ENCODE measurements around the gene SLC35B1. TPM values are rescaled to one million over a fixed set of nuclear protein-coding genes. Genes with fewer than 3 reads are reported as not detected.
"Not testable (repeated sequence)": the region's sequence is repeated elsewhere in the genome, so short reads cannot be mapped to it uniquely, and the experiment has no call there.

The SLC35B1 gene
- total RNA-seq, 1 donor from 2014 or later, result 55.5 TPM

- no peak for DNase-seq (ENCODE audit: low spot score)
These were observed 27.0 kb upstream of the SLC35B1 start for GRCh38 chr17:49734515-49735490.

DNA sequence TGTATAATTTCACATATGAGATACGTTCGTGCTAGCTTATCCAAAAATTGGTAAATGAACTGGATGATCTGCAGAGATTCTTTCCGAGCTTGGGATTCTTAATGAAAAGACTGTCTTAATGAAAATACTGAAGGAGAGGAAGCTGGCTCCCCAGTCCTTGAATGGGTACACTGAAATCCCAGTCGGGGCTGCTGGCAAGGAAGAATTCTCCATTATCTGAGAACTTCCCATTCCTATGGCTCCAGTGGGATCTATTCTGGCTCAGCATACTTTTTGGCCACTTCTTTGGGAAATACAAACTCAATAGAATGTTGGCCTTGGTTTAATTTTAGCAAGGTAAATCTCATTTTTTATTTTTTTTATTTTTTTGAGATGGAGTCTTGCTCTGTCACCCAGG is 23.7 kb upstream of the SLC35B1 start:
- DNase-seq (ENCODE audit: low spot score), result no peak

DNA sequence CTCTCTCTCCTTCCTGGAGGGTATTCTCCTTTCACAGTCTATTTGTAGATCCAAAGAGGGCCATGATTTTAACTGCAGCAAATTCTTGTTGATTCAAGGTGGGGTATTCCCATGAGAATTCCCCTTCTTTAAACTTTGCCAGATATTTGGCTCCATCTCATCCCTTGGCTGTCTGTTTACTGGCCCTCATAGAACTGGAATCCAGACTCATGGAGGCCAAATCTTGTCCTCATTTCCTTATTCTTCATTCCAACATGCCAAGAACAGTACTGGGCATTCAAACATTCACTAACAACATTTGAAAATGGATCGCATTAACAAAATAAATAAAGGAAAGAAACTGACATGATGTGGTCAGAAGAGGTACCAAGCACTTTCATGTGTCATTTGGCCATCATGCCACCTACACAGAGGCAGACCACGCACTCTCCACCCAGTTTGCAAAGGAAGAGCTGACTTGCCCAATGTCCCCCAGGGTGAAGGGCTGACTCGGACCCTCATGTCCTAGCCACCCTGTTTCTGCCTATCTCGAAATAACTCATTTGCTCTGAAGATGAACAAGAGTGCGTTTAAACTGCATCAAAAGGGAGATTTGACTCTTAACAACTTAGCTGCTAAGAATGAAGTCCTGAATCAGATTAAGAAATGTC is 23.1 kb upstream of the SLC35B1 start:
- DNase-seq (ENCODE audit: low spot score), result no peak

DNA sequence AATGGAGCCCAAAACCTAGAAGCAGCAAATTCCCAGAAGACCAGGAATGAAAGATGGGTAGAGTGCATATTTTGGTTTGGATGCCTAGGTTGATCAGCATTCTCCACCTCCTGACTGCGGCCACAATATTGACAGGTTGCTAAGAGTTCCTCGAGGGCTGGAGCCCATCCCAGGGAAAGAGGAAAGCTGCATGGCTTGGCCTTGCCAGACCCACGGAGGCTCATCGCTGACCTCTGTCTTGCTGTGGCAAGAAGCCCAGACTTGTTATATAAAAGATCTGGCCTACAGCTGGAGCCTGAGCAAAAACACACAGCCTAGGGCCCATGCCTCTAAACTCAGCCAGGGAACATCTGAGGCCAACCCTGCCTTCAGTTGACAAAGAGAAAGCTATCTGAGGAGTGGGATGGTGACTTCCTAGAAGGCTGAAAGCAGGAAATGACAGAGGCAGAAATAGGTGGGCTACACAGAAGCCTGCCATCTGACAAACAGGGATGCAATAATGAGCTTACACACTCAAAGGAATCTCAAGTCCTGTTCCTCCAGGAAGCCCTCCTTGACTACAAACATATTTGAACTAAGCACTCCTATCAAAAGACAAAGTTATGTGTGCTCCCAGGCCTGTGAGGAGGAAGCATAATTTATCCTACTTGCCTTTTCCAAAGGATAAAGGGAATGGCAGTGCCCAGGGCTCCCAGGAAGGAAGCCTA is 22.5 kb upstream of the SLC35B1 start:
- DNase-seq (ENCODE audit: low spot score), result peak; percentile 80

- DNase-seq (ENCODE audit: low spot score), result no peak
These were observed 21.3 kb upstream of the SLC35B1 start for GRCh38 chr17:49729069-49729468.

DNA sequence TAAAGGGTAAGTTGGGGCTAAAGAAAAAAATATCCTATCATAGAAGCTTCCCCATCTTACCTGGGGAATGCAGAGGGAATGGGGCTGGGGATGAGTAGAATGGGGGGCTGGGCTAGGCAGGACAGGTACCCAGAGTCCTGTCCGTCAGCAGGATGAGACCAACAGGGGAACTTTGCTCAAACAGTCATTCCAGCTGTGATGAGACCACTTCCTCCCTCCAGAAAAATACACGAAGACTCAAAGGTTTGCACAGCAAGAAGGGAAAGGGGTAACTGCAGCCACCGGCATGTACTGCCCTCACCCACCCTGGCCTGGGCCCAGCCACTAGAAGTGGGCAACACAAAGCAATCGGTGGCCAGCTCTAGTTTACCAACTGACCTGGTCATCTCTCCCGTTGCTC is 20.7 kb upstream of the SLC35B1 start:
- DNase-seq (ENCODE audit: low spot score), result no peak

DNA sequence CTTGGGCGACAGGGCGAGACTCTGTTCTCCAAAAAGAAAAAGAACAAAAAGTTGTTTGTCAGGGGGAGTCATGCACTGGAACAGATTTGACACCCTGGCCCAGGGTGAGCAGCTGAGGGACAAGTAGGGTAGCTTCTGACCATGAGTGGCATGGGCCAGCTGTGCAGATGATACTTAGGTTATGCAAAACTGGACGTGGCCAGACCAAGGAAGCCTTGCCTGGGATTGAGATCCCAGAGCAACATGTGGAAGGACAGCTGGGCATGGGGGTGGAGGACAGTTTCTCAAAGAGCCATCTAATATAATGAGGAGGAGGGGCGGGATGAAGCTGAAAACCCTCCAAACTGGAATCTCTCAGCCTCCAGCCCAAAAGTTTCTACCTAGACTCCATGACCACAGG is 19.6 kb upstream of the SLC35B1 start:
- no peak for DNase-seq (ENCODE audit: low spot score)

- no peak for DNase-seq (ENCODE audit: low spot score)
These were observed 17.8 kb upstream of the SLC35B1 start for GRCh38 chr17:49725452-49726130.

DNA sequence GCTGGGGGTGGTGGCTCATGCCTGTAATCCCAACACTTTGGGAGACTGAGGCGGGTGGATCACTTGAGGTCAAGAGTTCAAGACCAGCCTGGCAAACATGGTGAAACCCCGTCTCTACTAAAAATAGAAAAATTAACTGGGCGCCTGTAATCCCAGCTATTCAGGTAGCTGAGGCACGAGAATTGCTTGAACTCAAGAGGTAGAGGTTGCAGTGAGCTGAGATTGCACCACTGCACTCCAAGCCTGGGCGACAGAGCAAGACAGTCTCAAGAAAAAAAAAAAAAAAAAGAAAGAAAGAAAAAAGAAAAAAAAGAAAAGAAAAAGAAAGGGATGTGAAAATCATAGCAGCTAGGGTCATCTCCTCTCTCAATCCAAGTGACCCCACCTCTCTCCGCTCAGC is 16.8 kb upstream of the SLC35B1 start:
- DNase-seq (ENCODE audit: low spot score), result not testable (repeated sequence)

DNA sequence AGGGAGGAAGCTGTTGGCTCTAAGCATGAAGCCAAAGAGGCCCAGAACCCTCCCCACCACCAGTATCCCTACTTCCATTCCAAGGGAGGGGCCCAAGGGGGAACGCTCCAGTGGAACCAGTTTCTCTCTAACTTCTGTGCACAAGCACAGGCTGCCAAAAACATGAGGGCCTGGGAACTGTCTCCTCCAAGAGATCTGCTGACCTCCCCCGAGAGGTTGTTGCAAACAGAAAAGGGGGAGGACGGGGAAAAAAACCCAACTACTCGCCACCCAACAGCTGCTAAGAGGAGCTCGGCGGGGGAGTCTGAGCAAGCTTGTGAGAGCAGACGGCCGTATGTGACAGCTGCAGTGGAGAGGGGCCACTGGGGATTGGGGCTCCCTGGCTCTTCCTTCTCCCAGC is 15.7 kb upstream of the SLC35B1 start:
- DNase-seq (ENCODE audit: low spot score), result no peak

GRCh38 chr17:49722066-49722465 is 14.3 kb upstream of the SLC35B1 start:
- no peak for DNase-seq (ENCODE audit: low spot score)

DNA sequence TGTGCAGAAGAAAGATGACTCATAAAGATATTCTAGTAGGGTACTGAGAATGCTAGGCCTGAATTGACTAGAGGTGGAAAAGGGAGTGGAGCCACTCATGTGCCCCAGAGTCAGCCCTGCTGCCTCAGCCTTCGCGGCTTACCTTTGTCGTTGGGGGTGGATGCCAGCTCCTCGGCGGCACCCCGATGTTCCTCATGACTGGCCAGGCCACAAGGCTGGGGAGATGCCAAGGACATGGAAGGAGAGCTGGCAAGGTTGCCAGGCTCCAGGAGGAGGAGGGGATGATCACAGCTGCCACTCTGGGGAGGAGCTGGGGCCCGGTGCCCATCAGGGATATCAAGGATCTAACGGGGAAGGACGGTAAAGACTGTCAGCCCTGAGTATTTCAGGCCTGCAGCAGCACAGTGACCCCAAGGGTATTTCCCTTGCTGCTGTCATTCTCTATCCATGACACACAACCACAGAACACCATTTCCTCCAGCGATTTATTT is 9.7 kb upstream of the SLC35B1 start:
- DNase-seq (ENCODE audit: low spot score), result no peak

- DNase-seq (ENCODE audit: low spot score), result no peak
These were observed 9.1 kb upstream of the SLC35B1 start for GRCh38 chr17:49716668-49717364.

DNA sequence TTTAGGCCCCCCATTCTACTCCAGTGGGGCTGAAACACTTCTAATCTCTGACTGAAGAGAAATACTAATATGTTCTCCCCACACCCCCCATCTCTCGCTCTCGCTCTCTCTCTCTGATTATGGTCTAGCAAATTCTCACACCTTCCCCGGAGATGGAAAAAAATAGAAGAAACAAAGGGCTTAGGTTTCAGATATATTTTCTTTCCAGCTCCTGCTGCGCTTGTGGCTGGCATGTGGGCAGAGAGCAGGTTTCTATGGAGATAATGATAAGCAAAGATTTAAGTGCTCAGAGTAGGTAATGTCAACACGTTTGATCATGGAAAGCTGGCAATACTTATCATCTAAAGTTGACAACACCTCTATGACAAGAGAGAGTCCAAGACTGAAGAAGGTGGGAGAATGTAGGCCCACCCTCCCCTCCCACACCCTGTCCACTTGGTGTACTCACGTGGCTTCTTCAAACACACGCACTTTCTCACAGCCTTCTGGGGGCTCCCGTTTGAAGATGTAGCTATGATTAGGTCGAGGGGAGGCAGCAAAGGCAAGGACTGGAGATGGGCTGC is 8.0 kb upstream of the SLC35B1 start:
- no peak for DNase-seq (ENCODE audit: low spot score)

- DNase-seq (ENCODE audit: low spot score), result no peak
These were observed 7.5 kb upstream of the SLC35B1 start for GRCh38 chr17:49715216-49715615.

DNA sequence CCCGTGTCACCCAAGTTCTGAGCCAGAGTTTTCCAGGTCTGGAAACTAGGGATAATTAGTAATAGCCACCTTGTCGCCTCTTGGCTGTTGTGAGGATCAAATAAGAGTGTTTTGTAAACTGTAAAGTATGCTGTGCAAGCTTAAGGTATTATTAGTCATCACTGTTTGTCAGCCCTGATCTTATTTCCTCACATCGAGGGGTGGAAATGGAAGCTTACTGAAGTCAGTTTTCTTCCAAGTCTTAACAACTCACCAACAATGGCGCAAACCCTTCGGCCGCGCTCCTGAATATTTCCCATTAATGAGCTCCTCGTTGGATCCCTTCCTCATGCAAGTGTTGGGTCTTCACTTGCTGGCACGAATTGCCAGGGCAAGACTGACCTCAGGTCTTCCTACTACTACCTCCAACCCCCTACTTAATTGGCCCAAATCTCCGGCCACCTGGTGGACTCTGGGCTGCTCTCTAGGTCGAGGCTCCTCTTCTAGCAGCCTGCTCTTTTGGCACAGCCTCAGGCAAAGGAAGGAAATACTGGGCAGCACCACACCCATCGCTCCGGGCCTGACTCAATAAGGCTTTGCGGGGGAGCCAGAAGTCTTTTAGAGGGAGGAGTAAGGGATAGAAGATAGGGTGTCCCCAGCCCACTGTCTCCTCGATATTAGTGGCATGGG is 885 bp upstream of the SLC35B1 start:
- no peak for DNase-seq (ENCODE audit: low spot score)

- DNase-seq (ENCODE audit: low spot score), result no peak
These were observed 537 bp downstream of the SLC35B1 start for GRCh38 chr17:49707246-49707607.

GRCh38 chr17:49705254-49705653 is 2.5 kb downstream of the SLC35B1 start:
- DNase-seq (ENCODE audit: low spot score), result no peak

- DNase-seq (ENCODE audit: low spot score), result no peak
These were observed 4.0 kb downstream of the SLC35B1 start for GRCh38 chr17:49703557-49704277.

- no peak for DNase-seq (ENCODE audit: low spot score)
These were observed 6.8 kb downstream of the SLC35B1 start for GRCh38 chr17:49700960-49701359.

Data from ureter (tissue), 1 donor.